ENCODE data around the gene AOX1.

DNA sequence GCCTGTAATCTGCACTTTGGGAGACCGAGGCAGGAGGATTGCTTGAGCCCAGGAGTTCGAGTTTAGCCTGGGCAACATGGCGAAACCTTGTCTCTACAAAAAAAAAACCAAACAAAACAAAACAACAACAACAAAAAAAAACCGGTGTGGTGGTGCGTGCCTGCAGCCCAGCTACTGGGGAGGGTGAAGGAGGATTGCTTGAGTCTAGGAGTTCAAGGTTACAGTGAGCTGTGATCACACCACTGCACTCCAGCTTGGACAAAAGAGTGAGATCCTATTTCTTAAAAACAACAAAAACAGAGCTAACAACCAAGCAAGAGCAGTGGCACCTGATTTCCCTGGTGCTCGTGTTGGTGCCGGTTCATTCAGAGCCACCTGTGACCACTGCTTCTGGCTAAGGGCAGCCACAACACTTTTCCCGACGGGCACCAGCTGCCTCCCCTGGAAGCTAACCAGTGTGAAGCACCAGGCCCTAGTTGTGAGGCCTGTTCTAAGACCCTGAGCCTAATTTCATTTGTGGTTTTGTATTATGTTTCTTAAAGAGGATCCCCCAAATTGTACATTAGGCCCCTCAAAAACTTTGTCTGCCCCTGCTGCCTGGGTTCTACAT lies 1.3 kb downstream of the AOX1 start:
- TF ChIP-seq, protein P1, sequence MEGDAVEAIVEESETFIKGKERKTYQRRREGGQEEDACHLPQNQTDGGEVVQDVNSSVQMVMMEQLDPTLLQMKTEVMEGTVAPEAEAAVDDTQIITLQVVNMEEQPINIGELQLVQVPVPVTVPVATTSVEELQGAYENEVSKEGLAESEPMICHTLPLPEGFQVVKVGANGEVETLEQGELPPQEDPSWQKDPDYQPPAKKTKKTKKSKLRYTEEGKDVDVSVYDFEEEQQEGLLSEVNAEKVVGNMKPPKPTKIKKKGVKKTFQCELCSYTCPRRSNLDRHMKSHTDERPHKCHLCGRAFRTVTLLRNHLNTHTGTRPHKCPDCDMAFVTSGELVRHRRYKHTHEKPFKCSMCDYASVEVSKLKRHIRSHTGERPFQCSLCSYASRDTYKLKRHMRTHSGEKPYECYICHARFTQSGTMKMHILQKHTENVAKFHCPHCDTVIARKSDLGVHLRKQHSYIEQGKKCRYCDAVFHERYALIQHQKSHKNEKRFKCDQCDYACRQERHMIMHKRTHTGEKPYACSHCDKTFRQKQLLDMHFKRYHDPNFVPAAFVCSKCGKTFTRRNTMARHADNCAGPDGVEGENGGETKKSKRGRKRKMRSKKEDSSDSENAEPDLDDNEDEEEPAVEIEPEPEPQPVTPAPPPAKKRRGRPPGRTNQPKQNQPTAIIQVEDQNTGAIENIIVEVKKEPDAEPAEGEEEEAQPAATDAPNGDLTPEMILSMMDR (IDR thresholded peaks at IDR 0.05) = no peak
- TF ChIP-seq ZFX (IDR thresholded peaks at IDR 0.05; ENCODE audit: borderline replicate concordance) = no peak
